ENCODE measurements around the gene ABLIM3. TPM values are rescaled to one million over a fixed set of nuclear protein-coding genes. Genes with fewer than 3 reads are reported as not detected.

Gene ABLIM3
- total RNA-seq, 1 experiment from 2014 or later = 111 TPM

DNA sequence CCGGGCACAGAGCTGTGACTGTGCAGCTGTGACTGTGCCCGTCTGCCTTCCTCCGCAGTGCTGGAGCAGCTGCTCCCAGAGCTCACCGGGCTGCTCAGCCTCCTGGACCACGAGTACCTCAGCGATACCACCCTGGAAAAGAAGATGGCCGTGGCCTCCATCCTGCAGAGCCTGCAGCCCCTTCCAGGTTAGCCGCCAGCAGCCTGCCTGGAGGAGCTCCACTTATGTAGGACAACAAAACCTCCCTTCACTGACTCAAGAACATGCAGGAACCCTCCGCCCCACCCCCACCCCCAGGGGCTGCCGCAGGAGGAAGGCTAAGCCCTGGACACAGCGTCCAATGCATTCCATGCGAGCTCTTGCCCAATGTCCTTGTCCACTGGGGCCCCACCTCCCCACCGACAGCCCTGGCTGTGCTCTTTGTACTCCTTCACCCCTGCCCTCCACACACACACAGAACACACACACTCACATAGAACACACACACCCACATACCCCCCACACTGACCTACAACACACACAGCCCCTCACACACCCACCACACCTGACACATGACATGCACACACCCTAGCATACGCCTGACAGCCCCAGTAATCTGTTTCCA, 158.3 kb downstream of the ABLIM3 start:
- DNase-seq = no peak
- Histone ChIP-seq H3K79me2 (ENCODE audit: low read depth) (no peaks in the 10 kb centered on the region), H3K27me3 (ENCODE audit: insufficient read depth, low read depth) (no peaks in the 10 kb centered on the region), H3K4me3 (no peak overlapping the region), H3K36me3 (ENCODE audit: low read depth) (peaks cover 4% of the 10 kb centered on the region; the same call in 1 of the 2 replicates), H3K9me3 (ENCODE audit: insufficient read depth, low read depth) (no peaks in the 10 kb centered on the region), H3K4me2 (no peak overlapping the region), H3K9me2 (ENCODE audit: insufficient read depth) (no peaks in the 10 kb centered on the region), H3K4me1 (replicated peaks; ENCODE audit: insufficient read depth) (no peaks in the 10 kb centered on the region), H3F3A (ENCODE audit: insufficient read depth, low read depth) (no peaks in the 10 kb centered on the region), H4K20me1 (ENCODE audit: insufficient read depth) (no peaks in the 10 kb centered on the region), H3K27ac (no peak overlapping the region), H2AFZ (no peak overlapping the region)
- intact Hi-C loops (cut with micrococcal nuclease; ENCODE audit: unreplicated experiment) = no loop called here
- TF ChIP-seq CTCF (conservative IDR thresholded peaks at IDR 0.05) (no peak), EZH2 (IDR thresholded peaks at IDR 0.05; ENCODE audit: low read depth) (no peak)
- no TSS peak for BruUV-seq (replicated peaks)
- ChIA-PET POLR2A (ENCODE audit: unreplicated experiment) (no interaction called here), CTCF (no interaction called here)

DNA sequence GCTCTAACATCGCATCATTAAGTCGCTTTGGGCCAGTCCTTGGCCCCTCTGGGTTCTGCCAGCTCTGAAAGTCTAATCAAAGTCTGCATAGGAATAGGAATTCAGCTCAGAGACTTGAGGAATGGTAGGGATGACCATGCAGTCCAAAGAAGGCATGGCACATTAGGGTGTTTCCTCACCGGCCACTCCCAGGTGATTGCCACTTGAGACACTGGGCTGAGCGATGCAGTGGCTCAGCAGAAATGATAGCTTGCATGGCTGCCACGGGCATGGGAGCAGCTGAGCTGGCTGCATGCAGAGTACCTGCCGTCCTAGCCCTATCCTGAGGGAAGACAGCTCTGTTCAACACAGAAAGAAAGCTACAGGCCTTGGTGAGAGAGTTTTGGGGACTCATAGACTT, 159.1 kb downstream of the ABLIM3 start:
- Histone ChIP-seq H3K36me3 (ENCODE audit: low read depth) (peaks cover 4% of the 10 kb centered on the region; the same call in 1 of the 2 replicates), H3K9me3 (ENCODE audit: insufficient read depth, low read depth) (no peaks in the 10 kb centered on the region), H3K27ac (no peak overlapping the region), H3K79me2 (ENCODE audit: low read depth) (no peaks in the 10 kb centered on the region), H3K9me2 (ENCODE audit: insufficient read depth) (no peaks in the 10 kb centered on the region), H3K4me2 (no peak overlapping the region), H3K27me3 (ENCODE audit: insufficient read depth, low read depth) (no peaks in the 10 kb centered on the region), H3K4me3 (no peak overlapping the region), H3F3A (ENCODE audit: insufficient read depth, low read depth) (no peaks in the 10 kb centered on the region), H3K4me1 (replicated peaks; ENCODE audit: insufficient read depth) (no peaks in the 10 kb centered on the region), H2AFZ (no peak overlapping the region), H4K20me1 (ENCODE audit: insufficient read depth) (no peaks in the 10 kb centered on the region)
- TF ChIP-seq CTCF (conservative IDR thresholded peaks at IDR 0.05) (no peak), EZH2 (IDR thresholded peaks at IDR 0.05; ENCODE audit: low read depth) (no peak)
- intact Hi-C loops (cut with micrococcal nuclease; ENCODE audit: unreplicated experiment) = no loop called here
- no peak for DNase-seq
- ChIA-PET POLR2A (ENCODE audit: unreplicated experiment) (no interaction called here), CTCF (no interaction called here)
- BruUV-seq (replicated peaks) = no TSS peak

- Histone ChIP-seq H3K36me3 (ENCODE audit: low read depth) (peaks cover 4% of the 10 kb centered on the region; the same call in 1 of the 2 replicates), H3K27ac (no peak overlapping the region), H3K9me2 (ENCODE audit: insufficient read depth) (no peaks in the 10 kb centered on the region), H3K79me2 (ENCODE audit: low read depth) (no peaks in the 10 kb centered on the region), H3F3A (ENCODE audit: insufficient read depth, low read depth) (no peaks in the 10 kb centered on the region), H4K20me1 (ENCODE audit: insufficient read depth) (no peaks in the 10 kb centered on the region), H3K9me3 (ENCODE audit: insufficient read depth, low read depth) (no peaks in the 10 kb centered on the region), H2AFZ (no peak overlapping the region), H3K4me2 (no peak overlapping the region), H3K4me3 (no peak overlapping the region), H3K4me1 (replicated peaks; ENCODE audit: insufficient read depth) (no peaks in the 10 kb centered on the region), H3K27me3 (ENCODE audit: insufficient read depth, low read depth) (no peaks in the 10 kb centered on the region)
- intact Hi-C loops (cut with micrococcal nuclease; ENCODE audit: unreplicated experiment) = no loop called here
- BruUV-seq (replicated peaks) = no TSS peak
- no peak for DNase-seq
- TF ChIP-seq CTCF (conservative IDR thresholded peaks at IDR 0.05) (no peak), EZH2 (IDR thresholded peaks at IDR 0.05; ENCODE audit: low read depth) (no peak)
- CTCF ChIA-PET = interaction anchor here (0.6 kb wide), 1 partner anchor 12 kb away, joined by 7 read pairs; no protein-coding TSS in a partner anchor
- POLR2A ChIA-PET (ENCODE audit: unreplicated experiment) = interaction anchor here (0.5 kb wide), 1 partner anchor 87 kb away, joined by 3 read pairs; no protein-coding TSS in a partner anchor
Observed at GRCh38 chr5:149301049-149301743, 159.9 kb downstream of the ABLIM3 start.
